ENCODE data around the gene ANKRD13C. TPM values are rescaled to one million over a fixed set of nuclear protein-coding genes. Genes with fewer than 3 reads are reported as not detected.

The ANKRD13C gene, protein sequence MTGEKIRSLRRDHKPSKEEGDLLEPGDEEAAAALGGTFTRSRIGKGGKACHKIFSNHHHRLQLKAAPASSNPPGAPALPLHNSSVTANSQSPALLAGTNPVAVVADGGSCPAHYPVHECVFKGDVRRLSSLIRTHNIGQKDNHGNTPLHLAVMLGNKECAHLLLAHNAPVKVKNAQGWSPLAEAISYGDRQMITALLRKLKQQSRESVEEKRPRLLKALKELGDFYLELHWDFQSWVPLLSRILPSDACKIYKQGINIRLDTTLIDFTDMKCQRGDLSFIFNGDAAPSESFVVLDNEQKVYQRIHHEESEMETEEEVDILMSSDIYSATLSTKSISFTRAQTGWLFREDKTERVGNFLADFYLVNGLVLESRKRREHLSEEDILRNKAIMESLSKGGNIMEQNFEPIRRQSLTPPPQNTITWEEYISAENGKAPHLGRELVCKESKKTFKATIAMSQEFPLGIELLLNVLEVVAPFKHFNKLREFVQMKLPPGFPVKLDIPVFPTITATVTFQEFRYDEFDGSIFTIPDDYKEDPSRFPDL
- 10 to 100 TPM; 22.6 to 25.2 TPM for total RNA-seq
- 19.3 TPM for polyA plus RNA-seq (2013, experiment 1 of 2)
- 20.1 TPM for polyA plus RNA-seq (2013, experiment 2 of 2)
- long read RNA-seq, experiment 1, full-length matches to known transcripts, result 1 of 11 reads
- long read RNA-seq, experiment 1, partial matches to known transcripts, result 2 of 11 reads
- long read RNA-seq, experiment 1, other reads (novel, unspliced or antisense), result 8 of 11 reads
- long read RNA-seq, experiment 2, full-length matches to known transcripts, result 33 of 67 reads
- long read RNA-seq, experiment 2, partial matches to known transcripts, result 6 of 67 reads
- long read RNA-seq, experiment 2, other reads (novel, unspliced or antisense), result 28 of 67 reads
- long read RNA-seq, experiment 3, full-length matches to known transcripts, result 61 of 145 reads
- long read RNA-seq, experiment 3, partial matches to known transcripts, result 16 of 145 reads
- long read RNA-seq, experiment 3, other reads (novel, unspliced or antisense), result 68 of 145 reads
- long read RNA-seq, experiment 4, partial matches to known transcripts, result 1 of 6 reads
- long read RNA-seq, experiment 4, other reads (novel, unspliced or antisense), result 5 of 6 reads

DNA sequence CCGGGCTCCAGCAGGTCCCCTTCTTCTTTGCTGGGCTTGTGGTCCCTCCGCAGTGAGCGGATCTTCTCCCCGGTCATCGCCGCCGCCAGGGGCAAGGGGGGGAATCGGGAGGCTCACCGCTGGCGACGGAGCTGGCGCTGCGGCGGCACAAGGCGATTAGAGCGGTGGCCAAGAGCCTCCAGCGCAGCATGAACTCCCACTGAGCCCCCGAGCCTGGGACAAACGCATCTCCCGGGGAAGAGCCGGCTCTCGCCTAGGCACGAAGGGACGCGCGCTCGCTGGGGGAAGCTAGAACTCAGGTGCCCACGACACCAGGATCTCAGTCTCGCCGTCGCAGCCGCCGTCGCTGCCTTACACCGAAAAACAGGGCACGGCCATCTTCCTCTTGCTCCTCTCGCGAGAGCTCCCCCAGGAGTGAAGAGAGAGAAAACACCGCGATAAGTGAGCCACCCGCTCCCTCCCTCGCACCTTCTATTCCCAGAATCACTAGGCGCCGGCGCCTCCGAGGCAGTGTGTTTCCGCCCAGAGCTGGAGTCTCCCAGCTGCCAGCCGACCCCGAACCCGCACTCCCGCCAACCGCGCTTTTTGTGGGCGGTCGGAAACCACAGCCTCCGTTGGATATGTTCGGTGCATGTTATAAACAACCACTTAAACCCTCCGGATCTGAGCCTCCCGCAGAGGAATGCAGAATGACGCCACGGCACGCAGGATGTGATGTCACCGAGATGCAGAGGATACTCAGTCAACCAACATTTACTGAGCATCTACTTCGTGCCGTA, at the start of gene ANKRD13C:
Gene ANKRD13C, minus strand, starts transcription at position 391 of the 779 bp plus-strand sequence. Its CDS starts 314 bp downstream, at position 77.
- Histone ChIP-seq H3K27ac (ENCODE audit: low read depth, low read length) (peak within 1 kb of the TSS; percentile 95), H3K9ac (ENCODE audit: extremely low read depth, low read length, poor library complexity, severe bottlenecking) (peak within 1 kb of the TSS; percentile 94), H3K36me3 (ENCODE audit: control insufficient read depth, insufficient read depth, low read length) (no peaks in the 10 kb centered on the region), H3K9me3 (ENCODE audit: control insufficient read depth, low read length) (no peaks in the 10 kb centered on the region), H3K4me3 (ENCODE audit: low read length) (peak within 1 kb of the TSS; percentile 98), H3K4me1 (ENCODE audit: control insufficient read depth, insufficient read depth, low read length) (no peaks in the 10 kb centered on the region), H3K27me3 (ENCODE audit: control insufficient read depth, insufficient read depth, low read length, poor library complexity, severe bottlenecking) (no peaks in the 10 kb centered on the region)
- Mint-ChIP-seq H3K36me3 (ENCODE audit: low read depth) (peaks cover 17% of the 10 kb centered on the region), H3K9me3 (no peaks in the 10 kb centered on the region), H3K4me1 (peaks cover 17% of the 10 kb centered on the region), H3K27me3 (ENCODE audit: insufficient read depth) (no peaks in the 10 kb centered on the region), H3K4me3 (peak within 1 kb of the TSS; percentile 94), H3K27ac (peak within 1 kb of the TSS; percentile 100)
- DNase-seq, result peak; percentile 97
- WGBS, 2 experiments (ENCODE audit: insufficient coverage in 1 of 2, insufficient read length in 1 of 2), result 0 to 4% methylated on average over 14 to 65 of the region's 65 CpGs
- TF ChIP-seq, protein P1, sequence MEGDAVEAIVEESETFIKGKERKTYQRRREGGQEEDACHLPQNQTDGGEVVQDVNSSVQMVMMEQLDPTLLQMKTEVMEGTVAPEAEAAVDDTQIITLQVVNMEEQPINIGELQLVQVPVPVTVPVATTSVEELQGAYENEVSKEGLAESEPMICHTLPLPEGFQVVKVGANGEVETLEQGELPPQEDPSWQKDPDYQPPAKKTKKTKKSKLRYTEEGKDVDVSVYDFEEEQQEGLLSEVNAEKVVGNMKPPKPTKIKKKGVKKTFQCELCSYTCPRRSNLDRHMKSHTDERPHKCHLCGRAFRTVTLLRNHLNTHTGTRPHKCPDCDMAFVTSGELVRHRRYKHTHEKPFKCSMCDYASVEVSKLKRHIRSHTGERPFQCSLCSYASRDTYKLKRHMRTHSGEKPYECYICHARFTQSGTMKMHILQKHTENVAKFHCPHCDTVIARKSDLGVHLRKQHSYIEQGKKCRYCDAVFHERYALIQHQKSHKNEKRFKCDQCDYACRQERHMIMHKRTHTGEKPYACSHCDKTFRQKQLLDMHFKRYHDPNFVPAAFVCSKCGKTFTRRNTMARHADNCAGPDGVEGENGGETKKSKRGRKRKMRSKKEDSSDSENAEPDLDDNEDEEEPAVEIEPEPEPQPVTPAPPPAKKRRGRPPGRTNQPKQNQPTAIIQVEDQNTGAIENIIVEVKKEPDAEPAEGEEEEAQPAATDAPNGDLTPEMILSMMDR (conservative IDR thresholded peaks at IDR 0.05), result peak; percentile 52

DNA sequence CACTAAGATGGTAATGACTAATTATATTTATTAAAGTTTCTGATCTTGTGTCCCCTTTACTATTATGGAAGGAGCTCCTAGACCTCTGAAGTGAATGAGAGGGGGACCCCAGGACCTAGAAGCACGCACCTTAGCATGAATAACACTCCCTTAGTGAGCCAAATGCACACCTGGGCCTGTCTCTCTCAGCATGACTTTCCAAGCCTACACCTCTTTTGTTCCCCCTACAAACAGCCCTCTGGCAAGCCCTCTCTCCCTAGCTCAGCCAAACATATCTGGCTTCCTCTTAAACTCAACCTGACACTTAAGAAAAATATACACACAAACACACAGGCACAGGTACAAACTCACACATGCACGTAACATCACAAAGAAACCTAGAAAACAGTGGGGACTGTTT, 49.2 kb upstream of the ANKRD13C start:
- H3K4me3 Mint-ChIP-seq, result no peak overlapping the region
- H3K27me3 Mint-ChIP-seq (ENCODE audit: insufficient read depth), result no peaks in the 10 kb centered on the region
- Histone ChIP-seq H3K9me3 (ENCODE audit: control insufficient read depth, low read length) (no peaks in the 10 kb centered on the region), H3K36me3 (ENCODE audit: control insufficient read depth, insufficient read depth, low read length) (no peaks in the 10 kb centered on the region), H3K27me3 (ENCODE audit: control insufficient read depth, insufficient read depth, low read length, poor library complexity, severe bottlenecking) (no peaks in the 10 kb centered on the region), H3K4me1 (ENCODE audit: control insufficient read depth, insufficient read depth, low read length) (no peaks in the 10 kb centered on the region), H3K27ac (ENCODE audit: low read depth, low read length) (no peak overlapping the region), H3K4me3 (ENCODE audit: low read length) (no peak overlapping the region), H3K9ac (ENCODE audit: extremely low read depth, low read length, poor library complexity, severe bottlenecking) (no peak overlapping the region)
- no peak for DNase-seq
- H3K27ac Mint-ChIP-seq, result peak overlapping the region; percentile 65
- 84% methylated on average over 1 of the region's 2 CpGs; no CpG with 5 or more reads in 1 of the 2 experiments for WGBS, 2 experiments (ENCODE audit: insufficient coverage in 1 of 2, insufficient read length in 1 of 2)
- no peaks in the 10 kb centered on the region for H3K36me3 Mint-ChIP-seq (ENCODE audit: low read depth)
- peaks cover 3% of the 10 kb centered on the region for H3K4me1 Mint-ChIP-seq
- H3K9me3 Mint-ChIP-seq, result no peaks in the 10 kb centered on the region
- TF ChIP-seq, protein P1 (conservative IDR thresholded peaks at IDR 0.05), result no peak

All from endodermal cell (in vitro differentiated cells).